Endothelial cell of umbilical vein (primary cell): ENCODE measurements around the gene ECI1.

Experiments used
- EZH2 ChIP-seq: IDR thresholded peaks from 2 replicates; pipeline ENCODE4 v1.6.1; 2012; ENCODE audit warnings: borderline replicate concordance, low read depth, mild to moderate bottlenecking, moderate library complexity, low read length, inconsistent platforms; ENCODE audit not compliant: severe bottlenecking
- JUN ChIP-seq: IDR thresholded peaks from 2 replicates; pipeline ENCODE4 v1.6.1; 2011; ENCODE audit warnings: borderline replicate concordance, low read depth; ENCODE audit not compliant: insufficient read length, insufficient read depth
- MAX ChIP-seq: IDR thresholded peaks from 2 replicates; pipeline ENCODE4 v1.6.1; 2011; ENCODE audit not compliant: insufficient read depth, insufficient read length
- POLR2A ChIP-seq: IDR thresholded peaks from 2 replicates; pipeline ENCODE4 v1.6.1; 2012; ENCODE audit warnings: low read depth, mild to moderate bottlenecking, control low read depth, low read length
- POLR2AphosphoS5 ChIP-seq: IDR thresholded peaks from 2 replicates; pipeline ENCODE4 v1.6.1; 2012; ENCODE audit warnings: low read depth, mild to moderate bottlenecking, control low read depth, low read length, moderate library complexity; ENCODE audit not compliant: insufficient read depth
- TF ChIP-seq, protein P1 (sequence below), 2 donors: IDR thresholded peaks; 1 replicate in 1 of 2; 2 replicates in 1 of 2; pipeline ENCODE4 v1.5.1; 2011; ENCODE audit warnings: low read length in 2 of 2, mild to moderate bottlenecking in 2 of 2, moderate library complexity in 2 of 2, control low read depth in 1 of 2, inconsistent platforms in 1 of 2, low read depth in 1 of 2; ENCODE audit not compliant: insufficient read depth in 1 of 2; ENCODE audit errors: extremely low read depth in 1 of 2

DNA sequence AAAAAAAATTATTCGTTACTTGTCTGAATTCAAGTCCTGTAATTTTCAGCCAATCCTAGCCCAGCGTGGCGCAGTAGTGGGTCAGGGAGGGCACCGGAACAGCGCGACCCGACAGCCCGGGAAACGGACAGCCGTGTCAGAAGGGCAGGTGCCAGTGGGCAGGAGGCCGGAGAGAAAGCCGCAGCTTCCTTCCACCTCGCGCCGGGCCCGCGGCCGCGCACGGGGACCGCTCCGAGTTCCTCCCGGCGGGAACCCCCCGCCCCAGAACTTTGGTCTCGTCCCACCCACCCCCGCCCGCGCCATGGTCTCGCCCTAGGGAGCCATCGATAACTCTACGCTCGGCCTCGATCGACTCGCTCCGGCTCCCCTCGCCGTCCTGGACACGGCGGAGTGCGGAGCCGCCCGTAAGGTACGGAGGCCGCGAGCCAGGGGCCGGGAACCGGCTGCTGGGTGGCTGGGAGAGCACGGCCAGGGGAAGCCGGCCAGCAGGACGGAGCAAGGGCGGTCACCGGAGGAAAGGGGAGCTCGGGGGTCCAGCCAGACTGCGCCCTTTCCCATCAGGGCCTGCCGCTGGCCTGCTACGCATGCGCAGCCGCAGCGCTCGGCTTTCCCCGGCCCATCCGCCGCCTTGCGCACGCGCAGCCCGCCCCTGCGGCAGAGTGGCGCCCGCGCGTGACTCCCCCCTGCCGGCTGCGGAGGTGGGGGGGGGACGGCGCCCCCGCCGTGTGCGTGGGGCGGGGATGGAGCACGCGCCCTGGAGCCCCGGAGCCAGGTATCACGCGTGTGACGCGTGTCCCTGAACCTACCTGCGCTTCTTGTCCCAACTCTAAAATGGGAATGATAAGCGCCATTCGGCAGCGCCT is 46.1 kb downstream of the ECI1 start, which contains the start of gene MLST8:
- TF ChIP-seq POLR2AphosphoS5 (peak; percentile 98), POLR2A (peak; percentile 89), MAX (no peak), EZH2 (no peak), JUN (no peak)
- TF ChIP-seq, protein P1, sequence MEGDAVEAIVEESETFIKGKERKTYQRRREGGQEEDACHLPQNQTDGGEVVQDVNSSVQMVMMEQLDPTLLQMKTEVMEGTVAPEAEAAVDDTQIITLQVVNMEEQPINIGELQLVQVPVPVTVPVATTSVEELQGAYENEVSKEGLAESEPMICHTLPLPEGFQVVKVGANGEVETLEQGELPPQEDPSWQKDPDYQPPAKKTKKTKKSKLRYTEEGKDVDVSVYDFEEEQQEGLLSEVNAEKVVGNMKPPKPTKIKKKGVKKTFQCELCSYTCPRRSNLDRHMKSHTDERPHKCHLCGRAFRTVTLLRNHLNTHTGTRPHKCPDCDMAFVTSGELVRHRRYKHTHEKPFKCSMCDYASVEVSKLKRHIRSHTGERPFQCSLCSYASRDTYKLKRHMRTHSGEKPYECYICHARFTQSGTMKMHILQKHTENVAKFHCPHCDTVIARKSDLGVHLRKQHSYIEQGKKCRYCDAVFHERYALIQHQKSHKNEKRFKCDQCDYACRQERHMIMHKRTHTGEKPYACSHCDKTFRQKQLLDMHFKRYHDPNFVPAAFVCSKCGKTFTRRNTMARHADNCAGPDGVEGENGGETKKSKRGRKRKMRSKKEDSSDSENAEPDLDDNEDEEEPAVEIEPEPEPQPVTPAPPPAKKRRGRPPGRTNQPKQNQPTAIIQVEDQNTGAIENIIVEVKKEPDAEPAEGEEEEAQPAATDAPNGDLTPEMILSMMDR (IDR thresholded peaks at IDR 0.05; ENCODE audit: extremely low read depth in 1 of 2, insufficient read depth in 1 of 2, low read depth in 1 of 2, low read length in 2 of 2): peak in 1 of 2 donors; percentile 25
